Natural killer cell (primary cell): ENCODE measurements around the gene MAPK8IP1. TPM values are rescaled to one million over a fixed set of nuclear protein-coding genes. Genes with fewer than 3 reads are reported as not detected.

Experiments
- ATAC-seq, 3 donors: fragments of 150-1000 bp in 2 of 3; fragments of 200-7000 bp in 1 of 3; cut with Tn5 transposase; 1 replicate in 1 of 3; 2 replicates in 2 of 3; pipeline ENCODE4 v1.10.0; 2021; ENCODE audit warnings: mild to moderate bottlenecking in 2 of 3, moderate library complexity in 2 of 3
- DNase-seq, 2 donors: peaks; one replicate each; pipeline versions ENCODE4 v3.0.0 to v3.0.0-alpha.2; 2013 to 2021; ENCODE audit warnings: mixed read lengths in 1 of 2
- H3K27ac ChIP-seq: one replicate; pipeline ENCODE4 v1.5.1; 2013; ENCODE audit warnings: mild to moderate bottlenecking, low read length
- H3K27me3 ChIP-seq: one replicate; pipeline ENCODE4 v1.6.1; 2013; ENCODE audit warnings: low read length; ENCODE audit not compliant: control insufficient read depth, insufficient read depth
- H3K36me3 ChIP-seq: one replicate; pipeline ENCODE4 v1.6.1; 2013; ENCODE audit warnings: low read length; ENCODE audit not compliant: control insufficient read depth, insufficient read depth
- H3K4me1 ChIP-seq: one replicate; pipeline ENCODE4 v1.6.1; 2013; ENCODE audit warnings: low read length; ENCODE audit not compliant: control insufficient read depth, insufficient read depth
- H3K4me3 ChIP-seq: one replicate; pipeline ENCODE4 v1.5.1; 2013; ENCODE audit warnings: low read length
- H3K9me3 ChIP-seq: one replicate; pipeline ENCODE4 v1.6.1; 2013; ENCODE audit warnings: low read length; ENCODE audit not compliant: control insufficient read depth, insufficient read depth
- H3K27ac Mint-ChIP-seq, 2 donors: one replicate each; pipeline ENCODE4 v1.8.0; 2022; ENCODE audit warnings: mild to moderate bottlenecking in 2 of 2, mixed read lengths in 2 of 2, moderate library complexity in 1 of 2
- H3K27me3 Mint-ChIP-seq, 2 donors: one replicate each; pipeline ENCODE4 v1.8.0; 2022; ENCODE audit warnings: low read depth in 2 of 2, mixed read lengths in 2 of 2
- H3K36me3 Mint-ChIP-seq: one replicate; pipeline ENCODE4 v1.8.0; 2022; ENCODE audit warnings: mixed read lengths
- H3K4me1 Mint-ChIP-seq, 2 donors: one replicate each; pipeline ENCODE4 v1.8.0; 2022; ENCODE audit warnings: mixed read lengths in 2 of 2
- H3K4me3 Mint-ChIP-seq: one replicate; pipeline ENCODE4 v1.8.0; 2022; ENCODE audit warnings: mild to moderate bottlenecking, moderate library complexity, mixed read lengths
- H3K9me3 Mint-ChIP-seq, 2 donors: one replicate each; pipeline ENCODE4 v1.8.0; 2022; ENCODE audit warnings: mixed read lengths in 2 of 2
- CTCF ChIP-seq: fragments of 200-600 bp; IDR thresholded peaks from one replicate; pipeline ENCODE4 v1.8.0; 2022; ENCODE audit warnings: antibody characterized with exemption
- WGBS: methylation state at CpG from one replicate; pipeline ENCODE4 v1.1.7; 2013; ENCODE audit warnings: missing lambda C conversion rate; ENCODE audit not compliant: insufficient coverage; 5-methylcytosine and 5-hydroxymethylcytosine counted together
- intact Hi-C: fragments of 100-400 bp; cut with micrococcal nuclease; formaldehyde crosslinking; loops from one replicate; pipeline ENCODE4 v1.14.2; 2022
- total RNA-seq, 4 donors: library from RNA; stranded (reverse); fragments of 120-200 nt in 1 of 4; gene quantifications; one replicate each; pipeline versions ENCODE4 v1.2.3 to v1.2.4, GENCODE V29; 2013 to 2022

Gene MAPK8IP1
- total RNA-seq, 3 donors from 2014 or later (not counting 1 experiment from before 2014, with no cell fraction given) = 9.7 to 21.5 (median 13.9) TPM

DNA sequence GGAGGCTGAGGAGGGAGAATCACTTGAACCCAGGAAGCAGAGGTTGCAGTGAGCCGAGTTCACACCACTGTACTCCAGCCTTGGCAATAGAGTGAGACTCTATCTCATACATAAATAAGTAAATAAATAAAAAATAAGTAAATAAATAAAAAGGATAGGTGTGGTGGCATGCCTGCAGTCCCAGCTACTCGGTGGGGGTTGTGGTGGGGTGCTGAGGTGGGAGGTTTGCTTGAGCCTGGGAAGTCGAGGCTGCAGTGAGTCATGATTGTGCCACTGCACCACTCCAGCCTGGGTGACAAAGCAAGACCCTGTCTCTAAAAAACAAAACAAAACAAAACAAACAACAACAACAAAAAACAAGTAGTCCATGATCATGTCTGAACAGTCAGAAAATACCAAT is 40.1 kb downstream of the MAPK8IP1 start:
- Histone ChIP-seq H3K9me3 (no peaks in the 10 kb centered on the region), H3K4me3 (no peak overlapping the region), H3K36me3 (no peaks in the 10 kb centered on the region), H3K27ac (no peak overlapping the region), H3K4me1 (peaks cover 56% of the 10 kb centered on the region), H3K27me3 (peaks cover 7% of the 10 kb centered on the region)
- no peak overlapping the region for H3K4me3 Mint-ChIP-seq
- peaks cover 25 to 35% of the 10 kb centered on the region in 2 donors for H3K4me1 Mint-ChIP-seq
- 85% methylated on average over 2 of the region's 3 CpGs for WGBS
- H3K27me3 Mint-ChIP-seq = peaks cover 6 to 10% of the 10 kb centered on the region in 2 donors
- intact Hi-C loops = no loop called here
- ATAC-seq (no peak), DNase-seq (no peak)
- H3K9me3 Mint-ChIP-seq = no peaks in the 10 kb centered on the region
- no peak for TF ChIP-seq CTCF
- H3K27ac Mint-ChIP-seq = no peak overlapping the region
- no peaks in the 10 kb centered on the region for H3K36me3 Mint-ChIP-seq

GRCh38 chr11:45926001-45926401 is 40.5 kb downstream of the MAPK8IP1 start:
- WGBS = 96% methylated on average over 12 of the region's 12 CpGs

GRCh38 chr11:45926536-45927331 is 41.3 kb downstream of the MAPK8IP1 start:
- Mint-ChIP-seq H3K27me3 (peaks cover 6% of the 10 kb centered on the region in 2 donors), H3K4me1 (peaks cover 36 to 41% of the 10 kb centered on the region in 2 donors), H3K27ac (no peak overlapping the region), H3K36me3 (no peaks in the 10 kb centered on the region), H3K9me3 (no peaks in the 10 kb centered on the region), H3K4me3 (no peak overlapping the region)
- H3K36me3 ChIP-seq = no peaks in the 10 kb centered on the region
- WGBS = 95% methylated on average over 12 of the region's 12 CpGs
- ATAC-seq (no peak), DNase-seq (no peak)
- H3K4me3 ChIP-seq = no peak overlapping the region
- TF ChIP-seq CTCF = no peak
- H3K9me3 ChIP-seq = no peaks in the 10 kb centered on the region
- no peak overlapping the region for H3K27ac ChIP-seq
- H3K27me3 ChIP-seq = peaks cover 6% of the 10 kb centered on the region
- H3K4me1 ChIP-seq = peaks cover 63% of the 10 kb centered on the region
- intact Hi-C loops = no loop called here

More at GRCh38 chr11:45926001-45926401, 40.5 kb downstream of the MAPK8IP1 start:
- no peaks in the 10 kb centered on the region for H3K36me3 Mint-ChIP-seq
- ATAC-seq = no peak
- H3K4me1 ChIP-seq = peaks cover 59% of the 10 kb centered on the region
- no peak for TF ChIP-seq CTCF
- H3K9me3 ChIP-seq = no peaks in the 10 kb centered on the region
- DNase-seq = no peak
- H3K9me3 Mint-ChIP-seq = no peaks in the 10 kb centered on the region
- H3K27ac Mint-ChIP-seq = no peak overlapping the region
- H3K36me3 ChIP-seq = no peaks in the 10 kb centered on the region
- no peak overlapping the region for H3K4me3 ChIP-seq
- no peak overlapping the region for H3K27ac ChIP-seq
- peaks cover 29 to 39% of the 10 kb centered on the region in 2 donors for H3K4me1 Mint-ChIP-seq
- peaks cover 6 to 10% of the 10 kb centered on the region in 2 donors for H3K27me3 Mint-ChIP-seq
- intact Hi-C loops = no loop called here
- peaks cover 7% of the 10 kb centered on the region for H3K27me3 ChIP-seq
- no peak overlapping the region for H3K4me3 Mint-ChIP-seq
